Stimulated activated CD8-positive, alpha-beta memory T cell treated with anti-CD3 and anti-CD28 coated beads, Interleukin-7, amount 100 ng/mL, for 24 hours (primary cell): ENCODE measurements around the gene GCM1.

Experiments used
- DNase-seq: peaks from one replicate; pipeline ENCODE4 v3.0.0-alpha.2; 2020; ENCODE audit warnings: low read depth

Gene GCM1

GRCh38 chr6:53104916-53105315 lies 43.7 kb downstream of the GCM1 start:
- no peak for DNase-seq

- no peak for DNase-seq
Measured at GRCh38 chr6:53103993-53104675, 44.5 kb downstream of the GCM1 start.

DNA sequence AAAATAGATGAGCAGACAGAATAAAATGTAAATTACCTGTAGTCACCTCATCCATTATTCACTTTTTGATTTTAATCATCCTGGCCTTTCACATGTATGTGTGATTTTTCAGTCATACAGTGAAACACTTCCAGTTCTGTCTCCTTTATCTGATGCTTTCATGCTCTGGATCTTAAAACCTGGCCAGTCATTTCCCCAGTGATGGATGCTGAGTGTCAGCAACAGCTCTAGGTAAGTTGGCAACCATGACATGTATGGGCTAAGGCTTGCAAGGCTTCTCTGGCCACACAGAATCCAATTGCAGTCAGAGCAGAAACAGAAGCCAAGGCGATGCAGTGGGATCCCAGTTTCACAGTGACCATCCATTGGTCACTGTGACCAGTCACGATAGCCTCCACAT lies 47.6 kb downstream of the GCM1 start:
- DNase-seq, result no peak

DNA sequence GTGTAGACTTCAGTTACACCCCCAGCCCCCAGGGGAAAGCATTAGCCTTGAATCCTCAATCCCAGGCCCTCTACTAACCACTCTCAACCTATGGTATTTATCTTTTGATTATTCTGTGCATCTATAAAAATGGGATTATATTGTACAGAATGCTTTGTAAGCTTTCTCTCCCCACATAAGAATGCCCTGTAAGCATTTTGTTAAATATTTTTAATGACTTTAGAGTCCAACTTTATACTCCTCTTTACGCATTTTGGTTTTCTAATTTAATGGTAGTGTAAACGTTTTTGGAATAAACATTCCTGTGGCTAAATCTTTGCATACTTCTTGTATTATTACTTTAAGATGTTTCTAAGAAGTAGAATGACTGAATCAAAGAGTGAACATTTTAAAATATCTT lies 48.1 kb downstream of the GCM1 start:
- DNase-seq, result no peak

DNA sequence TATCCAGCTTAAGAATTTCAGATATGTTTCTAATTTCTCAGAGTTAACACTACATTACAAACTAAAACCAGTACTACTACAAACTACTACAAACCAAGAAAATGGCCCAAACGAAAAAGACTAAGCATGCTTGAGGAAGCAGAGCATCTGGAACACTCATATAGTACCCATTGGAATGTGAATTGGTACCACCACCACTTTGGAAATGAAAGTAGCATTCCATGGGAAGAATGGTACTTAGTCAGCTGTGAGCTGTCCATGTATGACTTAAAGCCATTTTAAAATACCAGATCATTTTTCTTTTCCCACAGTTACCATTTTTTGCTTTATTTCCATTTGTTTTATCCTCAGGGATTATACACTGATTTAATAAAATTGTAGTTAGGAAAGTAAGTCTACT lies 52.9 kb downstream of the GCM1 start:
- DNase-seq, result no peak

DNA sequence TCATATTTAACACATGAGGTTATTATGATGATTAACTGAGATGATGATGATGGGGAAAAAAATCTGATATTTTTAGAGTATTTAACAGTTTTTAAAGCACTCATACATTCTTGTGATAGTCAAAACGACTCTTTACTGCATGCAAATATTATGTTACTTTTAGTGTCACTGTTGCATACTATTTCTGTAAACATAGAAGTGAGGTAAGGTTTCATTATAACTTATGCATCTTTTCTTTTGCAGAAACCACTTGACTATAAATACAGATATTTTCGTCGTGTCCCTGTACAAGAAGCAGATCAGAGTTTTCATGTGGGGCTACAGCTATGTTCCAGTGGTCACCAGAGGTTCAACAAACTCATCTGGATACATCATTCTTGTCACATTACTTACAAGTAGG lies 53.4 kb downstream of the GCM1 start:
- no peak for DNase-seq

- no peak for DNase-seq
Measured at GRCh38 chr6:53090576-53090975, 58.1 kb downstream of the GCM1 start.

GRCh38 chr6:53089948-53090347 lies 58.7 kb downstream of the GCM1 start:
- DNase-seq, result no peak

DNA sequence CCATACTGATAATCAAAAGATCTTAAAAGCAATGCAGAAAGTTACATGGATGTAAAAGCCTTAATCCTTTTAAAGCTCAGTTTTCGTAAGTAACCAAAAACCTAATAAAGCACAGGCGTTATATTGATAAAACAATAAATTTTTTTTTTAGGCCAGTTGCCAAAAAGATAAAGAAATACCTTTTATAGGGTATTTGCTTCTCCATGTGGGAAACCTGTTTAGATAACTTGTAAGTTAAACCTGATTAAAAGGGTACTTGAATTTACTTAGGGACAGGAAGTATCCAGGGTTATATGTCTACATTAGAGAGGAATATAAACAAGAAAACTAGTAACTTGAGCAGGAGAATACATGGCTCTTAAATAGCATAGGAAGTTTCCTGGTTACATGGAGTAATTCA lies 62.3 kb downstream of the GCM1 start:
- DNase-seq, result no peak

DNA sequence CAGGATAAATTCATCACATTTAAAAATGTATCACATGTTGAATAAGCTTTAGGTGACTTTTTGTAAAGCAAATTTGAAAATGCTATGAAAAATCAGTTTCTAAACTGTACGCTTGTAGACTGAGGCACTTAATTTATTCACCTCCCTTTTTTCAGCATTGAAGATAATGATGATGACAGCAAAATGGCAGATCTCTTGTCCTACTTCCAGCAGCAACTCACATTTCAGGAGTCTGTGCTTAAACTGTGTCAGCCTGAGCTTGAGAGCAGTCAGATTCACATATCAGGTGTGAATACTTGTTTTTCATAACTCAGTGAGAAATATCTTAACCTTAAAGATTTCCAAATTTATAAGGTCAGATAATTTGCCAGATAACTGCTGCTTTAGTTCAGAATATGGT lies 67.8 kb downstream of the GCM1 start:
- no peak for DNase-seq
